NCI-H1417 (cell line): ENCODE results near the gene IQCK.
A peak's percentile ranks its signal among the peaks of the same experiment; 100 is the strongest.

Experiments used
- DNase-seq, 3 experiments: peaks; one replicate each; lab custom pipeline; 2025; lab: John Stamatoyannopoulos, UW

Gene IQCK

DNA sequence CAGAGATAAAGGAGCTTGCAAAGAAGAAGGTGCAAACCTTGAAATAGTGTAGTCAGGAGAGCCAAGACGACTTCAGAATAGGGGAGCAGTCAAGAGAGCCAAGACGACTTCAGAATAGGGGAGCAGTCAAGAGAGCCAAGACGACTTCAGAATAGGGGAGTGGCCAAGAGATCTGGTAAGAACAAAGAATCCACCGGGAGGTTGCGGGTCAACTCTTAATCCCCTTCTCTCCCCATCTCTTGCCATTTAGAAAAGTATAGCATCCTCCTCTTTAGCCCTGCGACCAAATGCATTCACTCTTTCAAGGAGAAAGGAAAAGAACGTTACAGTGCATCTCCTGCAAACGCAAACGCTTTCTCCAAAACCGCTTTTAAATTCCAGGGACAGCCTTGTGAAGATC lies 757 bp upstream of the IQCK start:
- DNase-seq = peak in 1 of 3 experiments; percentile 46

DNA sequence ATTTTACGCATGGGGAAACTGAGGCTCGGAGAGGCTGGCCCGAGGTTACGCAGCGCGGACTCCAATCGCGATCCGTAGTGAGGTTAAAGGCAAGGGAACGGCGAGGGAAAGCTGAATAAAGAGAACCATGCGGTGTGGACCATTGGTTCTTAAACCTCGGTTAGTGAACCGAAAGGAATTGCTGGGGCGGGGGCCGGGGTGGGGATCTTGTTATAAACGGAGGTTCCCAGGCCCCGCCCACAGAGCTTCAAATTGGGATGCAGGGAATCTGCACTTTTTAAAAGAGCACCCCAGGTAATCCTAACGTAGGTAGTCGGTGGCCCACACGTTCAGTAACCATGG lies 524 bp downstream of the IQCK start:
- DNase-seq = peak in 1 of 3 experiments; percentile 69

DNA sequence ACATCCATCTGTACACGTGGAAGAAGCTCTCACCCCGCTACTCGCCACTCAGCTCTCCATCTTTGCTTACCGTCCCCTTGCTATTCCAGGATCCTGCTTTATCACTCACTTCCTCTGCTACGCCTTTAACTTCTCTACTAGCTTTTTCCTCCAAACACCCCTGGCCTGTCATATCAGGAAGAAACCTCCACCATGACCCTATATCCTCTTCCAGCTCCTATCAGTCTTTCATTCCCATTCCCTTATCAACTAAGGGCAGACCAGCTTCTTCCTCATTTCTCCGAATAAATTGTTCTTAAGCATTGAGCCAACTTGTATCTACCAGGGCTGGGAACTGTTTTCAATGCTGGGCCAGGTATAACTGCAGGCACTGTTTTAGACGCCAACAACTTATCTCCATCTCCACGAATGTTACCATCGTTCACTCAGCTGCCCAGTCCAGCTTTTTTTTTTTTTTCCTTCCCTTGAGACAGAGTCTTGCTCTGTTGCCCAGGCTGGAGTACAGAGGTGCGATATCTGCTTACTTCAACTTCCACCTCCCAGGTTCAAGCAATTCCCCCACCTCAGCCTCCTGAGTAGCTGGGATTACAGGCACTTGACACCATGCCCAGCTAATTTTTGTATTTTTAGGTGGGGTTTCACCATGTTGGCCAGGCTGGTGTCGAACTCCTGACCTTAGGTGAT lies 4.3 kb downstream of the IQCK start:
- no peak for DNase-seq

DNA sequence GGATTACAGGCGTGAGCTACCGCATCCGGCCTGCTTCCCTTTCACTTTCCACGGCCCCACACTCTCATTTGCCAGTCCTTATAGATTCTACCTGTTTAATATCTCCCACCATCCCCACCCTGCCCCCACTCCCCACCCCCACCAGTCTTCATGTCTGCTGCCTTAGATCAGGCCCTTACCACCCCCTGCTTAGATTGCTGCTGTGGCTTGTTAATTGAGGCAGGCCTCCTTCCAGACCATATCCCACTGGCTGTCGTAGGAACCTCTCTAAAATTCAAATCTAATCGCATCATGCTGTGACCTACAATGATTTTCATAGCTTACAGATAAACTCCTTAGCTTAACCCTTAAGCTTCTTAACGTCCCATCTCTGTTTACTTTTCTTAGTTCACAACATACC lies 4.9 kb downstream of the IQCK start:
- no peak for DNase-seq

DNA sequence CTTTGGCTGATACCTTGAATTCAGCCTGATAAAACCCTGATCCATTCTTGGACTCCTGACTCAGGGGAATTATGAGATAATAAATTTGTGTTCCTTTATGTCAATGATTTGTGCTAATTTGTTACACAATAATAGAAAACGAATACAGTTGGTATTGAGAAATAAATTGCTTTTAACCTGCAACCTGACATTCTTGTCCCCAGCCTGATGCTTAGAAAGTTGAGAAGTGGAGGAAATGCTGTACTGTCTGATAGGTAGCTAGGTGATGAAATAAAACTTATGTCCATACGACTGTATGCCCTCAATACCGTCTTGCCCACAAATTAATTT lies 10.5 kb downstream of the IQCK start:
- DNase-seq = no peak

DNA sequence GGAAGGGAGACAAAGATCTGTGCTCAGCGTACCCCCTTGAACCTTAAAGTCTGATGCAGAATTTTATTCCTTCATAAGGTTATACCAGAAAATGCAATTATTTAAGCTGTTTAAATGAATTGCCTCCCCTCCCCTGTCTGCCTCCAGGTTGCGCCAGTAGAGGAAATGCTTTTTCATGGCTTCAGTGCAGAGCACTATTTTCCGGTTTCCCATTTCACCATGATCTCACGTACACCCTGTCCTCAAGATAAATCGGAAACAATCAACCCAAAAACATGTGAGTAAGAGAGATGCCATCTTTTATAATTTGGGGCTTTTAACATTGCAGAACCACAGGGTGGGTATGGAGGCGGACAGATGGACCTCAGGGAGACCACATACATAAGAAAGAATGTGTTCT lies 15.5 kb downstream of the IQCK start:
- DNase-seq = no peak

DNA sequence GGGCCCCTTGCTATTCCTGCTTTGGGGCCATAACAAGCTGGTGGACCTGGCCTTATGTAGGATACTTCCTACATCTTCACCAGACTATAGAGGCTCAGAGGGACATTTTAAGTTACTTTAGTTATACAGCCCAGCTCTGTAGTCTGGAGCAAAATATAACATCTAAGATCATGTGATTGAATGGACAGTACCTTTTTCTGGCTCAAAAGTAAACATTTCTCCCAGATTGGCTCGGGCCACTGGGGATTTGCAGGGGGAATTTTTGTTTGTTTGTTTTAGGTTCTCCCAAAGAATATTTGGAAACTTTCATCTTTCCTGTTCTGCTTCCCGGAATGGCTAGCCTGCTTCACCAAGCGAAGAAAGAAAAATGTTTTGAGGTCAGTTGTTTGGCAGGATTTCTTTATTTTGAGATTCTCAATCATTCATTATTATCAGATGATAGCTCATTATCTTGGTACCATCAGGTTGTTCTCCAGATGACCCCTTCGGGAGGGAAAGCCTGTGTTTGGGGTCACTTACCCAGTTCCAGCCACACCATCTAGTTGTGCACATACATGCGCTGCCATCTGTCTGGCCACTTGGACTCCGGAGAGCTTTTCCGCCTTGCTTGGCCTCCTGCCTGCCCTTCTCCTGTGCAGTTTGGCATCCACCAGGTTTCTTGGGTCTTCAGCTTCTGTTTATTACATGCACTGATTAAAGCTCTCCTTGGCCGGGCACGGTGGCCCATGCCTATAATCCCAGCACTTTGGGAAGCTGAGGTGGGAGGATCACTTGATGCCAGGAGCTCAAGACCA lies 17.2 kb downstream of the IQCK start:
- no peak for DNase-seq

DNA sequence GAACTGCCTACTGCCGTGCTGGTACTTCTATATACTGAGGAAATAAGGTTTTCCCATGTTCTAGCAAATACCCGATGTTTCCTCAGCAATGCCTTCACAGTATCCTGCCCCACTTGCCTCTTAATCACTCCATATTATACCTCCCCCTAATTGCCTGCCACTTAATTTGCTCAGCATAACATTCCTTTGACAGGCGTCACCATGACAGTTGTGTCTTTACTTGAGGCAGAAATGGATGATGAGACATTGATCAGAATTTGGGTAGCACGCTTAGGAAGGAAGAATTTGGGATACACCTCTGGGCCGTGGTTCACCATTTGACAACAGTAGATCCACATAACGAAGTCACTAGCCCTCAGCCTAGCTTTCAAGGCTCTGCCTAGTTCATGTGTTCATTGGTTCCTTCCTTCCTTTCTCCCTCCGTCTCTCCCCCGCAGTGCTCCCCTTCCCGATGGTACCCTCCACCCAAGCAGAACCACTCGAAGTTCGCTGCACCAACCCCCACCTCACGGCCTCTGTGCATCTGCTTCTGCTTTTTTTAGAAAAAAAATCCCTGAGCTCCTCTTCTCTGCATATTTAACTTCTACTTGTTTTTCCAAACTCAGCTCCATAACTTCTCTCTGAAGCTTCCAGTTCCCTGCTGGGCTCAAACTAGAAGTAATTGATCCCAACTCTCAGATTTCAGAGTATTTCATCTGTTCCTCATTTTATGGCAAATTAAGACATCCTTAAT lies 19.4 kb downstream of the IQCK start:
- DNase-seq = no peak

DNA sequence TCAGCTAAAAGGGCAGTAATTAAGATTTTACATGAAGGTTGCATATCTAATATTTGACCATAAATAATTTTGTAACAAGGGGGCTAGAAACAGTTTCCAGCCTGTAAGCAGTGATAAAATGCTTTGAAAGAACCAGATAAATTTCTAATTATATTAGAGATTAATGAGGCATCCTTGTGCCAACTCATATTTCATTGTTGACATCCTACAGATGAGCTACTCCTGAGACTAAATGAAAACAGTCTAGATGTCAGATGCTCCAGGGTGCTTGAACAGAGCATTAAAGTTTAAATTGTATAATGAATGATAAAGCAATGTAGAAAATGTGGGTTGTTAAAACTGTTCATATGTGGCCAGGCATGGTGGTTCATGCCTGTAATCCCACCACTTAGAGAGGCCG lies 23.3 kb downstream of the IQCK start:
- no peak for DNase-seq

DNA sequence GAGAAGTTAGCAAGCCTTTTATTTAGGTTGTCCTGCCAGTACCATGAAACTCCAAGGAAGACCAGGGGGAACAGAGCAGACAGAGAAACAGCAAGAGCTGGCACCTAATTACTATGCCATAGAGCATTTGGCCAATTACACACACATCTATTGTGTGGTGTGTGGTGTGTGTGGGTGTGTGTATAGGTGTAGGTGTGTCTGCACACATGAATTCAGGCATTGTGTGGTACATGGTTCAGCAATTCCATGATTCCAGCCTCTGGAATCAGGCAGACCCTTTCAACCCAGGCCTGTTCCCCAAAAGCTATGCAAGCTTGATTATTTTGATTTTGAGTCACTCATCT lies 25.7 kb downstream of the IQCK start:
- no peak for DNase-seq

DNA sequence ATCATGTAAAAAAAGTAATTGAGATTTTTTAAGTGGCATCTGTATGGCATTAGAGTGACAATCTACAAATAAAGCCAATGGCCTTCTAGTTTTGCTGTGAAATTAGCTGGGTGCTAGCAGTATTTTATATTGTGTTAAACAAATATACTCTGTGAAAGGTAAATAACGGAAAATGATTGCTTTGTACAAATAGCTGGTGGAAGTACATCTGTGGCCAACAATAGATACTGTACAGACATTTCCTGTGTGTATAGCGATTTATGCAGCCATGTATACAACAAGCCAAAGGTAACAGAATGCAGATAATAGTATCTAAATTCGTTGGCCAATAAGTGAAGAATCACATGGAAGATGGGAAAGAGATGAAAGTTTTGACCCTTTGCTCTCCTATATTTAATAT lies 26.6 kb downstream of the IQCK start:
- DNase-seq = peak in 1 of 3 experiments; percentile 58

DNA sequence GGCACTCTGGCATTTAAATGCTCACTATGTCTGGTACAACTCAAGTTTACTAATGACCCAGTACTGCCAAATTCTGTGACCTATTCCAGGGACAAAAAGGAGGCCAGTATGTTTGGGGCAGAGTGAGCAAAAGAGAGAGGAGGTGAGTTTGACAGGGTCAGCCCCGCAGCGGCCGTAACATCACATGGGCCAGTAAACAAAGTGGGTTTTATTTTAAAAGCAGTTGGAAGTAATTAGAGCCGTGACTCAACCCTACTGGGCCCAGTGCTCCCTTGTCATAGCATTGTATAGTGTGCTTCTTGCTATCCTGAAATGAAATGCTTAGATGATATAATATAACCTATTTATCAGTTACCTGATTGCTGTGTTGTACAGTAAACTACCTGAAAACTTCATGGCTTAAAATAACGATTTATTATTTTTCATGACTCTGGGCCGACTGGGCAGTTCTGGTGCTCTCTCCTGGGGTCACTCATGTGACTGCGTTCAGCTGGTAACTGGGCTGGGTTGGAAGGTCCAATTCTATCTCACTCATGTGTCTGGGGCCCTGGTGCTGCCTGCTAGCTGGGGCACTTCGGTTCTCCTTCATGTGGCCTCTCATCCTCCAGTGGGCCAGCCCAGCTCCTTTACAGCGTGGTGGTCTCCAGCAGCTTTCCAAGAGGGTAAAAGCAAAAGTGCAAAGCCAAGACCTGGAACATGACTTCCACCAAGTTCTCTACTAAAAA lies 27.4 kb downstream of the IQCK start:
- no peak for DNase-seq

DNA sequence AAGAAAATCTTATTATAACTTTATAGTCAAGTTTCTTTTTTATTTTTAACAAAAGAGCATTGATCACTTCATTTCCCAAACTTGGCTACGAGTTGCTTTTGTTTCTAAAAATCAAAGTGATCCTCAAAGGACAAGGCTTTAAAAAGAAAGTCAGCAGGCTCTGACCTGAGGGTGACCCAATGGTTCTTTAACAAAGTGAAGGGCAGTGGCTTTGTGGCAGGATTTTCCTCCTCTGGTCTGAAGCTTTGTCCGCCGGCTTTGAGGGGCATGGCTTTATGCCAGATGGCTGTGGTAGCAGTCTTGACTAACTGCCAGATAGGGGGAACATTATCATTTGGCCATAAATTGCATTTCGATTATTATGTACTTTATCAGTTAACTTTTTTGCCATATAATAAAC lies 28.5 kb downstream of the IQCK start:
- DNase-seq = no peak

DNA sequence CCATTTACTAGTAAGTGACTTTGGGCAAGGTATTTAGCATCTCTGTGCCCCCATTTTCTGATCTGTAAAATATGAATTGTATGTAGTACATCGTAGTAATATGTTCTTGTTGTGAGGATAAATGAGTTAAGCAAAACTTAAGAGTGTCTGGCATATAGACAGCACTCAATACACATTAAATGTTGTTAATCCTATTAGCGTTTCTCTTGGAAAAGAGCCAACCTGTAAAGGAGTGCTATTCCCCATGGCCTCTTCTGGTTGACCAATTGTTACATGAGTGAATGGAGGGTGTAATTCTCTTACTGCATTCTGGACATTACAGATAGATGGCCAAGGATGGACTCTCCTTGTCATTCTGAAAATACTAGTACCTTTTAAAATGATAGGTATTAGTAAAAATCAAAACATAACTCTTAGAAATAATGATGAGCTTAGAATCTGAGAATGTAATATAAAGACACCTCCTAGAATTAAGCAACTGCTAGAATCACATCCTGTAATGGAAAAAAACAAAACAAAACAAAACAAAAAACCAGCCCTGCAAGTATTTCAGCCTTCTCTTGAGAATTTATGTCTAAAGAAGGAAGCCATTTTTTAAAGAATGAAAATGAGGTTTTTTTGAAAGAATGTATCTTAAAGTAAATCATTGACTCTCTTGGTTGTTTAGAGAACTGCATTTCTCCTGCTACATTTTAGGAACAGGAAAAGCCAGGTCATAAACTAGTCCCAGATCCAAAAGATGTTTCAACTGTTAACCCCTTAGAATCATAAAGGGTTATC lies 30.5 kb downstream of the IQCK start:
- DNase-seq = peak in 1 of 3 experiments; percentile 45

DNA sequence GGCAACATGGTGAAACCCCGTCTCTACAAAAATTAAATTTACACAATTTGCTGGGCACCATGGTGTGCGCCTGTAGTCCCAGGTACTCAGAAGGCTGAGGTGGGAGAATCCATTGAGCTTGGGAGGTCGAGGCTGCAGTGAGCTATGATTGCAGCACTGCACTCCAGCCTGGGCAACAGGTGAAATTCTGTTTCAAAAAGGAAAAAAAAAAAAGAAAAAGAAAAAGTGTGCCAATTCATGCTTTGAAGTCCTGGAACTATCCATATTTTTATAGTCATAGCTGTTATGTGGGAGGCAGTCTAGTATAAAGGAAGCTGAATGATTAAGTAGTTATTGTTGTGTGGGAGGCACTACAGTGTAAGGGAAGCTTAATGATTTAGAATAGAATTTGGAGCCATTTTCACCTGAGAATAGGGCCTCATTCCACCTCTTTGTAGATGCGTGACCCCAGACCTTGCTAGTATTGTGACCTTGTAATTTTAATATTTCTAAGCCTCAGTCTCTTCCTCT lies 31.6 kb downstream of the IQCK start:
- DNase-seq = no peak

DNA sequence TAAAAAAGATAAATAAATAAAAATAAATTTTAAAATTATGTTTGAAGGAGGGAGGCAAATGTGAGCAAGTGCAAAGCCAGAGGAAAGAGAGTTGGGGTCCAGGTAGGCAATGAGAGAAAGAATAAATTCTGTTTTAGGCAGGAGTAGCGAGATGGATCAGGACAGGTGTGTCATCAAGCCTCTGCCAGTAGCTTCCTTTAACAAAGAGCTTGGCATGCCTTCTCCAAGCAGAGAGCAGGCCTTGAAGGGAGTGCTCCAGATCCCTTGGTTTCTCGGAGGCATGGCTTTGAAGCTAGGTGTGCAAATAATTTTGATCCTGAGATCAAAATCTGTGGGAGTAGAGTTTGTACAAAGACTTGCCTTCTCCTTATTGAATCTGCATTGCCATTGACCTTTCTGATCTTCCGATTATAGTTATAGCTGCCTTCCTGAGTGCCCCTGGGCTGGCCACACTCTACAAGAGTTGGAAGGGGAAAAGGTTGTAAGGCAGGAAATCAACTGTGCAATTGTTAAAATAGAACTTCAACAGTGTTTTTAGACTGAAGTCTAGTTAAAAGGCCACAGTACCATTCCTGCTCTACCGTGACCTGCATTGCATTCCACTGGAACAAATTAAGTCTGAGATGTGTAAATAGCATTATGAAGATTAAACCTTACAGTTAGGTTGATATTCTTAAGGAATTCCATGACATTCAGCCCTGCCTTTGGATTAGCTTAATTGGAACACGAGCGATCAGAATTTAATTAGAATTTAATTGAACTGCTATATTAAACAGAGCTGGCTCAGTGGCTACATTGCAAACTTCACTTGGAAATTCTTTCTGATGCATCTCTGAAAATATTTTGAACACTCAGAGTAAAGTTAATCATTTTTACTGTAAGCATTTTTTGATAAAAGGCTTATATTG lies 33.7 kb downstream of the IQCK start:
- DNase-seq = no peak

DNA sequence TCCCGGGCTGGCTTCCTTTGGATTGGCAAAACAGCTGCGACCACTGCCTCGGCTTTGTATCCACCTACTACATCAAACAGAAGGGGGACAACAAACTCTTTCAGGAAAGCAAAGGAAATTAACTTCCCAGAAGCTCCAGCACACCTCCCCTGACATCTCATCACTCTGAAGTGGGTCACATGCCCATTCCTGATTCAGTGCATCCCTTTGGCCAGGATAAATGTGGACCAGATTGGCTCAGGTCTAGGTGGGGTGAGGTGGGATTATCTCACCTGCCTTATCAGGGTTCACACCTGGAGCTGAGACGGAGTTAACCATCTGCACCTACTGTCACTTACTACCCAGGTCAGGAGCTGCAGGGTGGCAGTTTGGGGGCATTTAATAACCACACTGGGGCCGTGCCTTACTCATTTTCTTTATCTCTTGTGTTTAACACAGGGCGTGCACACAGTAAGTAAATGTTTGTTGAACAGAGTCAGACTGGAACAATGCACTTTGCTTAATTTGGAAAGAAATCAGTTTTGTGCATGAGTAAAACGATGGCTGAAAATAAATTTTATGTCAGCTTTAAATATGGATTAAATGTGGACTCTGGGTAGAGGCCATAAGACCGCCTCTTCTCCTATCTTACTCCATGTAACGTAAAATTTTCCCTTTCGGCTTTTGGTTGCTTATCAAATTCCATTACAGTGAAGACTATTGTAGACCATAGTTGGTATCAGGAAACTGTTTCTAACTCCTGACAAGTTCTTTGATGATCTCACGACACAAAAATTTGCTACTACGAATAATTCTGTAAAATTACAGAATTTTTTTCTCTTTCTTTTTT lies 36.0 kb downstream of the IQCK start:
- no peak for DNase-seq

DNA sequence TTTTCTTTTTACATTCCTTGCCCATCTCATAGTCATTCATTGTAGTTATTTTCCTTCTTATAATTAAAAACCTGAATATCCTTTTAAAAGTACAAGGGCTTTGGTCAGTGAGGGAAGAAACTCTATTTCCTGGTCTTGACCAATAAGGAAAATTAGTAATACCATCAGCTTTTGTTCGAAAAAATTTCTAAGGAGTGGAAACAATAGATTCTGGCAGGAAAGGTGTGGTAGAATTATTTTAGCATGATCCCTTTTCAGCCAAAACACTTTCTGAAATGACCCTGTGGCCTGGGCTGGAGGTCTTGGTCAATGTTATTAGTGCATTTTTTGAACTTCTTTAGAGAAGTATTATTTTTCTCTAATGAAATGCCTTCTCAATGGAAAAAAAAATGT lies 36.6 kb downstream of the IQCK start:
- DNase-seq = no peak

DNA sequence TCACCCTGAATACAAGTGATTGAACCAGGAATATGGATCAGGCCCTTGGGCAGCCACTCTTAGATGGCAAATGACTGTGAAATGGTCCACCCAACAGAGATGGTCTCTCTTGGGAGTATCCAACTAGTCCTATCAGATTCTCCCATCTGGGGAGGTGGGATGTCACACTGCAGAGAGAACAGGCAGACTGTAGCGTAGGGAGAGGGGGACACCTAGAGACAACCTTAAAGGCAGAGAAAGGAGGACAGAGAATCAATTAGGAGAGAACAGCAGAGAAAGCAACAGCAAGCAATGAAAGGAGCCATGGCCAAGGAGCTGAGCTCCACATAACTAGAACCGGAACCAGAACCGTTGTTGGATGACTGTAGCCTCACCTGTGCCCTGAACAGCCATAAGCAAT lies 37.2 kb downstream of the IQCK start:
- no peak for DNase-seq

DNA sequence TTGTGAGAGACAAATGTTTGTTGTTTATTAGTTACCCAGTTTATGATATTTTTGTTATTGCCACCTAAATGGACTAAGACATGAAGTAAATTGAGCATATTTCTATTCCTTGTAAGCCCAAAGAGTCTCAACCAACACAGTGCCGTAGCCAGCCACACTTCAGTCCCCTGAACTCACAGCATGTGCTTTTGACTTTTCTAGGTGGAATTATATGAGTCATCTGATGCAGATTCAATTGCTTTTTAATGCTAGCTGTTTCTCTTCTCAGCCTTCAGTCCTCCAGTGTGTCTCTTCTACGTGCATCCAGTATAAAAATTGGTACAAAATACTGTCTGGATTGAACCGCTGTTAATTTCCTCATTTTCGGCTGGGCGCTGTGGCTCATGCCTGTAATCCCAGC lies 39.0 kb downstream of the IQCK start:
- DNase-seq = no peak
